ENCODE measurements around the gene KRTAP4-16.
"Not testable (repeated sequence)": the region's sequence is repeated elsewhere in the genome, so short reads cannot be mapped to it uniquely, and the experiment has no call there.

Gene KRTAP4-16

DNA sequence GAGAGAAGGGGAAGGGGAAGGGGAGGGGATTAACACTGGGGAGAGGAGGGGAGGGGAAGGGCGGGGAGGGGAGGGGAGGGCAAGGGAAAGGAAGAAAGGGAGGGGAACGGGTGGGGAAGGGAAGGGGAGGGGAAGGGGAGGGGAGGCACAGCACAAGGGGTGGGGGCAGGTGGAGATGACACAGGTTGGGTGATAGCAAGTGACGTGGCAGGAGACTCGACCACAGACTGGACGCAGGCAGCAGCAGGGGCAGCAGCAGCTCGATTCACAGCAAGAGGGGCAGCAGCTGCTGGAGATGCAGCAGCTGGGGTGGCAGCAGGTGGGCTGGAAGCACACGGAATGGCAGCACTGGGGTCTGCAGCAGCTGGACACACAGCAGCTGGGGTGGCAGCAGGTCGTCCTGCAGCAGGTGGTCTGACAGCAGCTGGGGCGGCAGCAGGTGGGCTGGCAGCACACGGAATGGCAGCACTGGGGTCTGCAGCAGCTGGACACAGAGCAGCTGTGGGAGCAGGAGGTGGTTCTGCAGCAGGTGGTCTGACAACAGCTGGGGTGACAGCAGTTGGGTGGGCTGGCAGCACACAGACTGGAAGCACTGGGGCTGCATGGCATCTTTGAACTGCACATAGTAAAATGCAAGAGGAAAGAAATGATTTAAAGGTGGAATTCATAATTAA, at the start of gene KRTAP4-16:
KRTAP4-16 (minus strand) TSS at position 624 of the 674 bp plus-strand sequence; CDS start at position 624, 0 bp downstream.
- no peak for DNase-seq

DNA sequence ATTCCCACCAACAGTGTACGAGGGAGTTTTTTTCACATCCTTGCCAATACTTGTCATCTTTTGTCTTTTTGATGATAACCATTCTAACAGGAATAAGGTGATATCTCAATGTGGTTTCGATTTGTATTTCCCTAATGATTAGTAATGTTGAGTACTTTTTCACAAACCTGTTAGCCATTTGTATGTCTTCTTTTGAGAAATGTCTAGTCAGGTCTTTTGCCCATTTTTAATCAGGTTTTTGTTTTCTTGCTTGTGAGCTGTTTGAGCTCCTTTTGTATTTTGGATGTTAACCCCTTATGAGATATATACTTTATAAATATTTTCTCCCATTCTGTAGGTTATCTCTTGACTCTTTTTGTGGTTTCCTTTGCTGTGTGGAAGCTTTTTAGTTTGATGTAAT, 49.5 kb upstream of the KRTAP4-16 start:
- DNase-seq: no peak

DNA sequence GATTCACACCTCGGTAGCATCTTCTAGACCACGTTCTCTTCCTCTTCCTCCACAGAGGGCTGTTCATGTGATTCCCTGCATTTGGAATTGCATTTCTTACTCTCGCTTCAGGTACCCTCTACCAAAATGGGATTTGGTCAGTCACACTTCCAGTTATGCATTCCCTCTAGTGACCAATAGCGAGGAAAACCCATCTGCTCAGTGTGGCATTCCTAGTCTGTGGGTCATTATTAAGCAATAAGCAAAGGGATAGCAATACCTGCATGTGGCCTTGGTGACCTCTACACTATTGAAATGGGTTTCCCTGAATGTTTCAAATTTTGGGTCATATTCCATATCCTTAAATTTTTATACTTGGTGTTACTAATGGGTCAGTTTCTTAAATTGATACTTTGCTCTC, 48.0 kb upstream of the KRTAP4-16 start:
- no peak for DNase-seq

DNA sequence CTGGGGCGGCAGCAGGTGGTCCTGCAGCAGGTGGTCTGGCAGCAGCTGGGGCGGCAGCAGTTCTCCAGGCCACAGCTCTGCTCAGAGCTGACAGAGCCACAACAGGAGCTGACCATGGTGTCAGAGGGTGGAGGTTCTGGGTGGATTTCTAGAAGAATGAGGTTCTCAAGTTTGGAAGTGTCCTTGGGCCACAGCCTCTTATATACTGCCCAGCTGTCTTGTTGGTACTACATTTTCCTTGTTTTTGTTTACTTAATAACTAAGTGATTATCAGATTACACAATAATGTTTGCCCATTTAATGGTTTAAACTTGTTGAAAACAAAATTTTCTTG, 47.6 kb upstream of the KRTAP4-16 start, which contains the start of gene KRTAP4-5:
KRTAP4-5 (minus strand) TSS at position 174 of the 334 bp plus-strand sequence; CDS start at position 116, 58 bp downstream.
- no peak for DNase-seq

DNA sequence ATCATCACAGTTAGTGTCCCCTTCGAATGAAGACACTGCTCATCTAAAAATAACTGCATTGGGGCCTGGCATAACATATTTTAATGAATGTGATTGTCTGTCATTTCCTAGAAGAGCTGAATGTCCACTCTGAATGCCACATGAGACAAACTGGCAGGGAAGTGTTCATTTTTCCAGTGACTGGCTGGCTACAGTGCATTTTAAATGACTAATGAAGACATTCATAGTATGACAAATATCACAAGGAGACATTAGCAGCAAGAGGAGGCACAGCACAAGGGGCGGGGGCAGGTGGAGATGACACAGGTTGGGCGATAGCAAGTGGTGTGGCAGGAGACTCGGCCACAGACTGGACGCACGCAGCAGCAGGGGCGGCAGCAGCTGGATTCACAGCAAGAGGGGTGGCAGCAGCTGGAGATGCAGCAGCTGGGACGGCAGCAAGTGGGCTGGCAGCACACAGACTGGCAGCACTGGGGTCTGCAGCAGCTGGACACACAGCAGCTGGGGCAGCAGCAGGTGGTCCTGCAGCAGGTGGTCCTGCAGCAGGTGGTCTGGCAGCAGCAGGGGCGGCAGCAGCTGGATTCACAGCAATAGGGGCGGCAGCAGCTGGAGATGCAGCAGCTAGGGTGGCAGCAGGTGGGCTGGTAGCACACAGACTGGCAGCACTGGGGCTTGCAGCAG, 47.1 kb upstream of the KRTAP4-16 start:
- DNase-seq: not testable (repeated sequence)

DNA sequence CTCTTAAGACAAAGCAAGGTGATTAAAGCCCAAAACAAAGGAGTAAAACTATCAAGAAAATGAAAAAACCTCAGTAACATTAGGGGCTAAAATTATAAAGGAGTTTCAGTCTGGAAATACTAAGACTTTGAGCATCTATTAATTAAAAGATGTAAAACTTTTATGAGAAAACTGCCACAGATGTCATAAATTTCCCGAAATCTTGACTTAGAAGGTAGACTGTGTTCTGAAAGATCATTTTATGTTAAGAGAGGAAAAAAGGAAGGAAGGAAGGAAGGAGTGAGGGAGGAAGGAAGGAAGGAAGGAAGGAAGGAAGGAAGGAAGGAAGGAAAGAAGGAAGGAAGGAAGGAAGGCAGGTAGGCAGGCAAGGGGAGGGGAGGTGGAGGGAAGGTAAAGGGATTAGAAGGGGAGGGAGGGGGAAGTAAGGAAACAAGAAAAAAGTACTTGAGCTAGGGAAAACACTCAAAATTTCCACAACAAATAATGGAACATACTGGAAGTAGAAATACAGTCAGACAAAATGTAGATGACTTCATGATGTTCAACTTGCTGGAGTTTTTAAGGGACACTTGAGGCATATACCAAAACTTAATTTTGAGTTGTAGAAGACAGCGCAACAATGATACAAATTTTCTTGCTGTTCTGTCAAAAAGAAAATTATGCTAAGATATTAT, 45.7 kb upstream of the KRTAP4-16 start:
- no peak for DNase-seq

DNA sequence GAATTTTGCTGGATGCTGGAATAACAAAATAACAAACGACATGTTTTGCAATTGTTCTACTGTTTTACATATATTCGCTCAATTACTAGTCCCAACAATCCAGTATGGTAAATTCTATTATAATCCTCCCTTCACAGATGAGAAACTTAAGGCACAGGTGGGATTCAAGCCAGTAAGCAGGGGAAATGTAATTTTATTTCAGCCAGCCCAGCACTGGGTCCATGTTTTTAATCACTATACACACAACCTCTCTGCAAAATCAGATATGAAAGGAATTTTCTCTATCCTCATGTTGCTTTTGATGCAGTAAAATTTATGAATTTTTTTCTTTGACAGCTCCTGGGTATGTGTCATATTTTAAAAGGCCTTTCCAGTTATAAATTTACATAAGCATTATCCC, 43.3 kb upstream of the KRTAP4-16 start:
- no peak for DNase-seq

DNA sequence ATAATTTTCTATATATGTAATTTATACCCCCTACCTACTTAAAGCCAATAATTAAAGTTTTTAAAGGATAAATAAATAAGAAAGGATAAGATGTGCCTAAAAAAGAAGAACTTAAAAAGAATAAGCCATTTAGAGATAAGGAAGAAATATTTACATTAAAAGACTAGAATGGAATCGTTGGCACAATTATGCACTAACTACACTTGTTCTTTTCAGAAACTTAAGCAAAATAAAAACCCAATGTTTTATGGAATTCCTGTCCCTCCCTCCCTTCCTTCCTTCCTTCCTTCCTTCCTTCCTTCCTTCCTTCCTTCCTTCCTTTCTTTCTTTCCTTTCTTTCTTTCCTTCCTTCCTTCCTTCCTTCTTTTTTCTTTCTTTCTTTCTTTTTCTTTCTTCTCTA, 42.8 kb upstream of the KRTAP4-16 start:
- no peak for DNase-seq

DNA sequence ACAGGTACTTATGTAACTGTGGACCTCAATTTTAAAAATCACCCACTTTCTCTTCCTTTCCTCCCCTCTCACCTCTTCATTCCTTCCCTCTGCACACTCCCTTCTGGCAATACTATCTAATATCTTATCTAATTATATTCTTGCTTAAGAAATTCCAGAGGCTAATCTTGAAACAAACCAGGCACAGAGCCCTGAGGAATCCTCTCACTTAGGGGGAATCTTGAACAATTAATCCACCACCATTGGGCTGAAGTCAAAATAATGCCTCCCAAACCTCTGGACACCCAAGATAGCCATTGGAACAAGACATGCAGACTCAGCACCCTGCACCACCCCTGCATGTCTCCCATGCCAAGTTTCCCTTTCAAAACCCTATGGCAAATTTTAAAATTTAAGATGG, 39.4 kb upstream of the KRTAP4-16 start:
- no peak for DNase-seq

DNA sequence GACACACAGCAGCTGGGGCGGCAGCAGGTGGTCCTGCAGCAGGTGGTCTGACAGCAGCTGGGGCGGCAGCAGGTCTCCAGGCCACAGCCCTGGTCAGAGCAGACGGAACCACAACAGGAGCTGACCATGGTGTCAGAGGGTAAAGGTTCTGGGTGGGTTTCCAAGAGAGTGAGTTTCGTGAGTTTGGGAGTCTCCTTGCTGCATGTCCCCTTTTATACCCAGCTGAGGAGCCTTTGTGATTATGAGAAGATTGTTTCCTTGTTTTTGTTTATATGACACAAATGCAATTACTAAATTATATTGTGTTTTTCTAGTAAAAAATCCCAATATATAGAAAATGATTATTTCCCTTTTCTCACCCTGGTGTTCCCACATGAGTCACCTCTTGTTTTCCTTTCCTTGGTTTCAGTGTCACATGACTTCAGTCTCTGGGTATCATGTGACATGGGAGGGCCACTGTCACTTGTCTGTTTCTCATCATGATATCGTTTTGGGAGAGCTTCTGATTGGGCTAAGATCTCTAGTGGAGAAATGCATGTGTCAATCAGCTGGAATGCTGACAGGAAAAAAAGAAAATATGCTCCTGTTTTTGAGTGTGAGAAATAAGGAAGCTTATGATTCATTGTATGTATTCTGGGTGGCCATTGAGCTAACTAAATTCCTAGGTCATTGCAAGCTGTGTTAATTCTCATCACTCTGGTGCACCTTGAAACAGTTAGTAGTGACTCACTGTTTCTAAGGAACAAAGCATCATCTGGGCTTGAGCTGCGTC, 38.5 kb upstream of the KRTAP4-16 start, which contains the start of gene KRTAP4-6:
KRTAP4-6 (minus strand) TSS at position 185 of the 772 bp plus-strand sequence; CDS start at position 128, 57 bp downstream.
- DNase-seq: no peak

DNA sequence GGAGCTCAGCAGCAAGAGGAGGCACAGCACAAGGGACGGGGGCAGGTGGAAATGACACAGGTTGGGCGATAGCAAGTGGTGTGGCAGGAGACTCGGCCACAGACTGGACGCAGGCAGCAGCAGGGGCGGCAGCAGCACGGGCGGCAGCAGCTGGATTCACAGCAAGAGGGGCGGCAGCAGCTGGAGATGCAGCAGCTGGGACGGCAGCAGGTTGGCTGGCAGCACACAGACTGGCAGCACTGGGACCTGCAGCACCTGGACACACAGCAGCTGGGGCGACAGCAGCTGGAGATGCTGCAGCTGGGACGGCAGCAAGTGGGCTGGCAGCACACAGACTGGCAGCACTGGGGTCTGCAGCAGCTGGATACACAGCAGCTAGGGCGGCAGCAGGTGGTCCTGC, 37.9 kb upstream of the KRTAP4-16 start:
- not testable (repeated sequence) for DNase-seq

DNA sequence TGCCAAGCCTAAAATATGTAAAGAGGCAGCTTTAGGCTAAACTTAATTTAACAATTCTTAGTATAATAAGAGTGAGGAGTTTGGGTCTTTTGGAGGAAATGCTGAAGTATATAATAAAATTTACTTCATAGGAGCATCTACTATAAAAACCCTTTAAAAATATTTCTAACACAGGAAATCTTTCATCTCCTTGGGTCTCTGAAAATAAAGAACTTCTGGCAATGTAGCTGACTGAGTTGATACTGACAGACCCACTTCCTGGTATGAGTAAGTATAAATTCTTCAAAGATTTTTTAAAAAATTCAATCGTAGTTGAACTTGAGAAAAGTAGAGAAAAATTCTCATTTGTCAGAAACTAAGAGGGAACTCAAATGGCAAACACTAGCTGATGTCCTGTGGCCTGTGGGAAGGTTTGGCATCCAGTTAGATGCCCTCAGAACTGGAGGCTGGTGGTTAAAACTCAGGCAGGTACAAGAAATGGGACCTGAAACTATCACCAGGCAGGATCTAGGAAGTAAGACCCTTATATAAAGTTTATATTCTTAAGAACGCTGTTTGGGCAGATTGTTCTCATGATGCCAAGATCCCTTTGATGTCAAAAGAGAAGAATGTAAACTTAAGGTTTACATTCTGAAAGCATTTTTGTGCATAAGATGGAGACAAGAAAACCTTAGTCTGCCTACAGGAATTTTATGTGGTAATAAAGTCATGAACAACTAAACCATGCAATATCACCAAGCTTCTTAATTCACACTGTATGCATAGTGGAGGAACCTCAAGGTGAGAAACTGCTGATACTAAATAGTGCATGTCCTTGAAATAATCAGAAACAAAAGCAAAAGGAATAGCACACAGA, 32.1 kb upstream of the KRTAP4-16 start:
- no peak for DNase-seq

DNA sequence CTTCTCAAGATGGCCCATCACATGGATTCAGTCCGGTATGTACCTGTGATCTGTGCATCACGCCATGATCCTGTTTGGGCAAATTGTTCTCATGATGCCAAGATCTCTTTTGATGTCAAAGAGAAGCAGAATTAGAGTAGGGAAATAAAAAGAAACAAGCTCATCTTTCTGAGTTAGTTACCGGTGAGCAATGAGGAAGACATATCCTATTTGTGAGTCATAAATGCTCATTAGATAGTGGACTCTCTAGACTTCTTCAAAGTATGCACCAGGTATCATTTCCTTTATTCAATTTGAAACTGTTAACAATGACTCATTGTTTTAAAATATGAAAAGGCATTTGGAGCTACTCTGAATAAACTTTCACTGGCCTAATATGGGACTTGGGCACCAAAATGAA, 30.0 kb upstream of the KRTAP4-16 start:
- DNase-seq: no peak

DNA sequence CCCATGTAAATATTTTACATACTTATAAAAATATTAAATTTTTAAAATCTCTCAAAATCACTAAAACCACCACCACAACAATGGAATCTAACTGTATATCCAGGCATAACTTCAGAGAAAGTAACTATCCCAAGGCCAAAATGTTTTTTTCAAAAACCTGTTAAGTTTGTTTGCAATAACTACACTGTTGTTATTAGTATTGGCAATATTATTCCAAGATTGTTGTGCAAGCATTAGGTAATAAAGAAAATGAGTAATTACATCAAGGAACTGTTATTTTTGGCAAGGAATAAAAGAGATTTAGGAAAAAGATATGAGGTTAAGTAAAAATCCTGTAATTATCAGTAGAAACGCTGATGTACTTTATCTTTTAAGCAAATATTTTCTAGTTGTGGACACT, 25.4 kb upstream of the KRTAP4-16 start:
- DNase-seq: no peak

DNA sequence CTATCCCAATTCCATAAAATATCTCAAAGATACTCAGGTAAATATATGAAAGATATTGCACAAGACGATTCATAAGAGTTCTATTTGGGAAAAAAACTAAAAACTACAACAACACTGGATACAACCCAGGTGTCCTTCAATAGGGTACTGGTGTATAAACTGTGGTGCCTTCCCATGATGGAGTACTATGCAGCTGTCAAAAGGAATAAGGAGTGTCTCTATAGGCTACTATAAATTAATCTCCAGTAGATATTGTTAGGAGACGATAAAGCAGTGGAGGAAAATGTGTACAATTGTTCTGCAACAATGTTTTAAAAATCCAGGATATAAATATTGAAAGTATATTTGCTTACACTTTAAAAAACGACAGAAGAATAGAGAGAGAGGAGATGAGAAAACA, 24.4 kb upstream of the KRTAP4-16 start:
- no peak for DNase-seq

DNA sequence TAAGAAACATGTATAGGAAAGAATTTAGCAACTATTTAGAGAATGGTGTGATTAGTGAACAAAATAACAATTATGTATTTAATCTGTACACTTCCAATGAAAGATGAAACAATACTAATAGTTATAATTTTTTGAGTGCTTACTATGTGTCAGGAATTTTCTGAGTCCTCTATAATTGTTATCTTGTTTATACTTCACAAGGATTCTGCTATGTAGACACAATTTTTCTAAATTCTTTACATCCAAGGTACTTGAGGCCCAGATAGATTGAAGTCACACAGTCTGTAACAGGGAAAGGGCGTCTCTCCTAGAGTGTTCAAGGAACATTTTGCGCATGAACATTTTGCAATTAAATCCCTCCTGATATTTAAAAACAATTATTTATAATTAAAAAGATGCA, 23.1 kb upstream of the KRTAP4-16 start:
- no peak for DNase-seq

DNA sequence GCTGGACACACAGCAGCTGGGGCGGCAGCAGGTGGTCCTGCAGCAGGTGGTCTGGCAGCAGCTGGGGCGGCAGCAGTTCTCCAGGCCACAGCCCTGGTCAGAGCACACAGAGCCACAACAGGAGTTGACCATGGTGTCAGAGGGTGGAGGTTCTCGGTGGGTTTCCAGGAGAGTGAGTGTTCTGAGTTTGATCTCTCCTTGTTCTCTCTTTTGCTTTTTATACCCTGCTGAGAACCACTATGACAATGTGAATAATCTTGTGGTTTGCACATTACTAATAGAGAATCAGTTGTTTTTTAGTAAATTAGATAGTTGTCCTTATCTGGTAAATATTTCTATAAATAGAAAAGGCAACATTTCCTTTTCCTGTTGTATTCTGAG, 22.0 kb upstream of the KRTAP4-16 start, which contains the start of gene KRTAP4-12:
KRTAP4-12 (minus strand) TSS at position 192 of the 381 bp plus-strand sequence; CDS start at position 132, 60 bp downstream.
- DNase-seq: not testable (repeated sequence)

DNA sequence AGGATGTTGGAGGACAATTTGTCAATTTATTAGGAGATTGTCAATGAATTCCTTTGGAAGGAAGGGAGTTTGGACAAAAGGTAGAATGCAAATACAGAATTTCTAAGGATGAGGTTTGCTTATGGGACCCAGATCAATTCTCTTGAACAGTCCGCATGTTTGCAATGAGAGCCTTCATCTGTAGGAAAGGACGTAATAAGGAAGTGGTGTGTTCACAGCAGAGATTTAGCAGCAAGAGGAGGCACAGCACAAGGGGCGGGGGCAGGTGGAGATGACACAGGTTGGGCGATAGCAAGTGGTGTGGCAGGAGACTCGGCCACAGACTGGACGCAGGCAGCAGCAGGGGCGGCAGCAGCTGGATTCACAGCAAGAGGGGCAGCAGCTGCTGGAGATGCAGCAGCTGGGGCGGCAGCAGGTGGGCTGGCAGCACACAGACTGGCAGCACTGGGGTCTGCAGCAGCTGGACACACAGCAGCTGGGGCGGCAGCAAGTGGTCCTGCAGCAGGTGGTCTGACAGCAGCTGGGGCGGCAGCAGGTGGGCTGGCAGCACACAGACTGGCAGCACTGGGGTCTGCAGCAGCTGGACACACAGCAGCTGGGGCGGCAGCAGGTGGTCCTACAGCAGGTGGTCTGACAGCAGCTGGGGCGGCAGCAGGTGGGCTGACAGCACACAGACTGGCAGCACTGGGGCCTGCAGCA, 21.4 kb upstream of the KRTAP4-16 start:
- not testable (repeated sequence) for DNase-seq

DNA sequence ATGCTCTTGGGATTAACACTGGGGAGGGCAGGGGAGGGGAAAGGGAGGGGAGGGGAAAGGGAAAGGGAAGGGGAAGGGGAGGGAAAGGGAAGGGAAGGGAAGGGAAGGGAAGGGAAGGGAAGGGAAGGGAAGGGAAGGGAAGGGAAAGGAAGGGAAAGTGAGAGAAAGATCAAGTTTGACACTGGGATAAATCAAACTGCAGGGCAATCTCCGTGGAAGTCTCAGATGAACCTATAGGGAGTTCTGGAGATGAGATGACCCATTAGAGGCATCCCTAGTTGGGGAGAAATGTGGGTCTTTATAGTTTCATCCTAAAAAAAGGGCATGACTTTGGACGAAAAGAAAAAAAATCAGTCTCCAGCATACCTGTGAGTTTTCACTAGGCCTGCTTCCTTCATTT, 19.7 kb upstream of the KRTAP4-16 start:
- no peak for DNase-seq

DNA sequence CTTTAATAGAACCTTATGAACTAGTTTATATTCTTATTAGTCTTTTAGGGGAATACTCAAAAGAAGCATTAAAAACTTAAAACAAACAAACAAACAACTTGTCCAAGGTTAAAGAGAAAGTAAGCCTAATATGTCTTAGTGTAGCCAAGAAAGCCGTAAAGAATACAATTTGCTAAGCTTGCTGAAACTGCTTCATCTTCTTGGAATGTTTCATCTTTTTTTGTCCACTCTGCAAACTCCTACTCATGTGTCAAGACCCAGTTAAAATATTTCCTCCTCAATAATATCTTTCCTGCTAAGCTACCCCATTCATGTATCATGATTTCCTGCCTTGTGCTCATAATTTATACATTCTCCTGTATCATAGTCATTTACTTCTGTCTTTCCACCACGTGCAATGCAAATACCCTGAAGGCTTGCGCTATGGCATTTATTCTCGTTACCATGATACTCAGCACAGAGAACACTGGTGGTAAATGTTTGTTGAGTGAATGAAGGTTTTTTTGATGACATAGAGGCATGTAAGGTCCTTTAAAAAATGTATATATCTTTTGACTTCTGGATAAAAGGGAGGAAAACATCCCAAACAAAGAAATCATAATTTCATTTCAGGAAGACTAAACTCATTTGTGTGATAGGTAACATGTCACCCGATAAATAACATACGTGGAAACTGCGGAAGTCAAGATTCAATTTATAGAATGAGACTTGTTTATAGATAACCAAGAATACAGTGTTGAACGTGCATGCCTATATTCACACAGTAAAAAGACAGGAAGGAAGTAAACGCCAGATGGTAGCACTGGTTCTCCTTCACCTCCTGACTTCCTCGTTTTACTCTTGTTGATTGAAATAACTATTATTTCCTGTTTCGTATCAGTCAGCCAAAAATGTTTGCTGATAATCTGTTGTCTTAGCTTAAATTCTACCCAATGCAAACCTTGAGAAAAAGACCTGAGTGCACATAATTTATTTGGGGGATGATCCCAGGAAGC, 18.0 kb upstream of the KRTAP4-16 start:
- DNase-seq: peak; percentile 51
